Measurements from ENCODE around the gene PTER. TPM values are rescaled to one million over a fixed set of nuclear protein-coding genes. Genes with fewer than 3 reads are reported as not detected.

Gene PTER
- total and polyA plus RNA-seq, 8 donors = 2.2 to 13.6 (median 11.4) TPM

DNA sequence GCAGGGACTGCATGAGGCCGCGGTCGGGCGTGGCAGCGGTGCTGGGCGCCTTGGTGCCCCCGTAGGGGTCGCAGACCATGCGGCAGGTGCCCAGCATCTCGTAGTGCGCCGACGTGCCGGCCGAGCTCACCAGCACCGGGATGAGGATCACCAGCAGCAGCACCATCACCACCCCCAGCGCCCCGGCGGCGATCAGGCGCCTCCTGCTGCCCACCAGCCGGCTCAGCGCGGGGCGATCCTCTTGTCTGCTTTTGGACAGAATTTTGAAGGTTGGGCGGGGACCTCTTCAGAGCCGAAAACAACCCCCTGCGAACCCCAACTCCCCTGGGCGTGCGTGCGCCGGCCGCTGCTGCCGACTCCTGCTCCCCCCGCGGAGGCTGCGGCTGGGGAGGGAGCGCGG lies 84.1 kb downstream of the PTER start:
- peak overlapping the region; percentile 11 to 51 (median 30) for H3K4me3 ChIP-seq

DNA sequence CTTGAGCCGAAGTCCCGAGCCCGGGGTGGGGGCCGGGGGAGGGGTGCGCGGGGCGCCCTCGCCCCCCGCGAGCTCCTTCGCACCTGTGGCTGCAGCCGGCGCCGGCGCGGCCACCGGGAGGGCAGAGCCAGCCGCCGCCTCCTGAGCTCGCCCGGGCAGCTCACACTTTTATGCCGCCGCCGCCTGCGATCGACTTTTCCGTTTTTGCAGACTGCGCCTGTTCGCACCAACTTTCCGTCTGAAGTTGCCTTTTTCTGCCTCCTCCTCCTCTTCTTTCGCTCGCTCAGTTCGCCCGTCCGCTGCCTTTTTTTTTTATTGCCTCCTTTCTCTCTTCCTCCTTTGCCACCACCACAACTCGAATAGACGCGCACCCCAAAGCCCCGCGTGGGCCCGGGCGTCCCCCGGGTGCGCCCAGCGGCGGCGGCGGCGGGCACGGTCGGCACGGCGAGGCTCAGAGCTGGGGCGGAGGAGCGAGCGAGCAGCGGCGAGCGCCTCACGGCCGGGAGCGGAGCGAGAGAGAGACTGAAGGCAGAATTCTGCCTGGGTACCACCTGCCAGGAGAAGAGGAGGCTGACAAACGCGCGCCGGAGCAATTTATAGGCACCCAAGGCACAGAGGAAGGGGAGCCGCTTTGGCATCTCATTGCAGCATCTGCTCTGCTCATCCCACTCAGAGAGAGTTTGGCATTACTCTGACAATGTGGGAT lies 84.7 kb downstream of the PTER start, which contains the start of gene C1QL3:
Gene C1QL3 (minus strand): TSS at position 569 of the 706 bp plus-strand sequence. CDS start 814 bp downstream, outside the sequence.
- no peaks in the 10 kb centered on the region for H3K36me3 ChIP-seq
- no peak for FAIRE-seq
- peak; percentile 63 to 77 (median 70) for ATAC-seq
- H3K27me3 ChIP-seq = peaks cover 0 to 4% (median 0%) of the 10 kb centered on the region in 4 donors
- no peaks in the 10 kb centered on the region for H3K9me3 ChIP-seq
- intact Hi-C loops (cut with DNase I) = loop anchor here in 1 of 3 donors (10.0 kb wide), 1 partner anchor 77 kb away; no protein-coding TSS in a partner anchor
- WGBS, 2 donors = 3% methylated on average over 64 to 68 of the region's 68 CpGs
- peak within 1 kb of the TSS; percentile 11 to 51 (median 30) for H3K4me3 ChIP-seq
- H3K27ac ChIP-seq = no peak within 1 kb of the TSS
- peak; percentile 5 to 75 (median 21) for DNase-seq
- TF ChIP-seq, protein P1, sequence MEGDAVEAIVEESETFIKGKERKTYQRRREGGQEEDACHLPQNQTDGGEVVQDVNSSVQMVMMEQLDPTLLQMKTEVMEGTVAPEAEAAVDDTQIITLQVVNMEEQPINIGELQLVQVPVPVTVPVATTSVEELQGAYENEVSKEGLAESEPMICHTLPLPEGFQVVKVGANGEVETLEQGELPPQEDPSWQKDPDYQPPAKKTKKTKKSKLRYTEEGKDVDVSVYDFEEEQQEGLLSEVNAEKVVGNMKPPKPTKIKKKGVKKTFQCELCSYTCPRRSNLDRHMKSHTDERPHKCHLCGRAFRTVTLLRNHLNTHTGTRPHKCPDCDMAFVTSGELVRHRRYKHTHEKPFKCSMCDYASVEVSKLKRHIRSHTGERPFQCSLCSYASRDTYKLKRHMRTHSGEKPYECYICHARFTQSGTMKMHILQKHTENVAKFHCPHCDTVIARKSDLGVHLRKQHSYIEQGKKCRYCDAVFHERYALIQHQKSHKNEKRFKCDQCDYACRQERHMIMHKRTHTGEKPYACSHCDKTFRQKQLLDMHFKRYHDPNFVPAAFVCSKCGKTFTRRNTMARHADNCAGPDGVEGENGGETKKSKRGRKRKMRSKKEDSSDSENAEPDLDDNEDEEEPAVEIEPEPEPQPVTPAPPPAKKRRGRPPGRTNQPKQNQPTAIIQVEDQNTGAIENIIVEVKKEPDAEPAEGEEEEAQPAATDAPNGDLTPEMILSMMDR (IDR thresholded peaks at IDR 0.05) = no peak
- no peaks in the 10 kb centered on the region for H3K4me1 ChIP-seq

More for the DNA sequence above, 84.1 kb downstream of the PTER start:
- H3K27me3 ChIP-seq = peaks cover 0 to 4% (median 0%) of the 10 kb centered on the region in 4 donors
- TF ChIP-seq, protein P1 (IDR thresholded peaks at IDR 0.05) = no peak
- H3K4me1 ChIP-seq = no peaks in the 10 kb centered on the region
- ATAC-seq = peak; percentile 21 to 71 (median 63)
- FAIRE-seq = no peak
- intact Hi-C loops (cut with DNase I) = loop anchor here in 1 of 3 donors (10.0 kb wide), 1 partner anchor 76 kb away; no protein-coding TSS in a partner anchor
- H3K9me3 ChIP-seq = no peaks in the 10 kb centered on the region
- no peaks in the 10 kb centered on the region for H3K36me3 ChIP-seq
- peak in 4 of 6 donors; percentile 13 to 81 (median 47) for DNase-seq
- 0 to 1% methylated on average over 24 to 39 of the region's 39 CpGs for WGBS, 2 donors
- no peak overlapping the region for H3K27ac ChIP-seq

DNA sequence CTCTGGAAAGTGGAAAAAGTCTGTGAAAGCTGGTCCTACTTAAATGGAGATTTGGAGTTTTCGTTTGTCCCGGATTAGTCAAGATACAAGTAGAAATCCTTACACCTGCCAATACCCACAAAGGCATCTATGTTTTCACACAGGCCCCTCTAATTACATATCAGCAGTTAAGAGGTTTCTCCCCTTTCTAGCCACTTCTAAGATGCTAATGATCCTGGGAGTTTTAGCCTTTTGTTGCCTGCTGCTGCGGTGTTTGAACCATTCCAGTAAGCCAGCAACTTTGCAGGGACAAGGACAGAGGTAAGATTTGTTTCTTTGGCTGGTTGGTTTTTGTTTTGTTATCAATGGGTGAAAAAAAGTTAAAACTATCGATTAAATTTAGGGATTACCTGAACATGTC lies 90.6 kb downstream of the PTER start:
- intact Hi-C loops (cut with DNase I) = loop anchor here in 1 of 3 donors (10.0 kb wide), 1 partner anchor 83 kb away; no protein-coding TSS in a partner anchor
- Histone ChIP-seq H3K36me3 (no peaks in the 10 kb centered on the region), H3K27ac (no peak overlapping the region), H3K27me3 (no peaks in the 10 kb centered on the region), H3K9me3 (no peaks in the 10 kb centered on the region), H3K4me3 (no peak overlapping the region), H3K4me1 (no peaks in the 10 kb centered on the region)
- DNase-seq (no peak), ATAC-seq (no peak), FAIRE-seq (no peak)
- 63 to 76% methylated on average over 4 of the region's 4 CpGs for WGBS, 2 donors
- TF ChIP-seq, protein P1 (IDR thresholded peaks at IDR 0.05) = no peak

DNA sequence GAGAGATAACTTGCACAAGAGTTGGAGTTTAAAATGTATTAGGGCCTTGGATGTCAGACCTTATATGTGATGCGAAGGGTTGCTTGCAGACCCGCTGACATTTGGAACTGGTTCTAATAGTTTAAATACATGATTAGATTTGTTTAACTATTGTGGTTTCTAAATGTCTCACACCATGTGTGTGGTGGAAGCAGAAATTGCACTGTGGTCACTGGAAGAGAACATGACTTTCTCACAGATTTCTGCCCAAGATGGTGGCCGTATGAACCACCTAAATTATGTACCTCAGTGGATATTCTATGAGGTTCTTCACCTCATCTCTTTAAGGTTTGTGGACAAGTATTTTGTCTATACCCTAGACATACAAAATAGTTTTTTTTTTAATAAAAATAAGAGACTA lies 93.0 kb downstream of the PTER start:
- intact Hi-C loops (cut with DNase I) = loop anchor here in 1 of 3 donors (10.0 kb wide), 1 partner anchor 85 kb away; no protein-coding TSS in a partner anchor
- no peak for ATAC-seq
- WGBS, 2 donors = 74 to 79% methylated on average over 3 of the region's 3 CpGs
- Histone ChIP-seq H3K27ac (no peak overlapping the region), H3K4me1 (no peaks in the 10 kb centered on the region), H3K4me3 (no peak overlapping the region), H3K27me3 (no peaks in the 10 kb centered on the region), H3K9me3 (no peaks in the 10 kb centered on the region), H3K36me3 (no peaks in the 10 kb centered on the region)
- TF ChIP-seq, protein P1 (IDR thresholded peaks at IDR 0.05) = no peak
- no peak for FAIRE-seq
- DNase-seq = no peak

DNA sequence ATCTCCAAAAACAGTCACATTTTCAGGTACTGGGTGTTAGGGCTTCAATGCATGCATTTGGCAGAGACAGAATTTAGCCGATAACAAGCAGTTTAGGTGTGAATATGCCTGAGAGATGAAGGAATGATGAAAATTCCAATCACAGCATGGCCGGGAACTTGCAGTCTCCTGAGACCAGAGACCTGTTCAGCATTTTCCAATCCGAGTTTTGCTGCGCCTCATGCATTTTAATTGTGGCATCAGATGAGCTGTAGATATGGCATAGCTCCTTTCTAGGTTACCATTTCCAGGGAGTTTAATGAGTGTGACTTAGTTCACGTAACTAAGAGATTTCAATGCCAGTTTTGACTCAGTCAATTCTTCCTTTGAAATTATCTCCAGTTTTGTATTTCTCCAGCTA lies 99.3 kb downstream of the PTER start:
- TF ChIP-seq, protein P1 (IDR thresholded peaks at IDR 0.05) = no peak
- Histone ChIP-seq H3K27ac (no peak overlapping the region), H3K9me3 (no peaks in the 10 kb centered on the region), H3K36me3 (no peaks in the 10 kb centered on the region), H3K4me1 (no peaks in the 10 kb centered on the region), H3K27me3 (no peaks in the 10 kb centered on the region), H3K4me3 (no peak overlapping the region)
- ATAC-seq (no peak), DNase-seq (no peak), FAIRE-seq (no peak)
- intact Hi-C loops (cut with DNase I) = no loop called here
- 86 to 88% methylated on average over 5 of the region's 5 CpGs for WGBS, 2 donors
